Activated CD4-positive, alpha-beta T cell treated with anti-CD3 and anti-CD28 coated beads for 24 hours (primary cell): ENCODE results near the gene GPR156.
"Not testable (repeated sequence)": the region's sequence is repeated elsewhere in the genome, so short reads cannot be mapped to it uniquely, and the experiment has no call there.

Experiments
- DNase-seq, 2 donors: peaks; one replicate each; pipeline ENCODE4 v3.0.0-alpha.2; 2020; ENCODE audit warnings: low read depth in 2 of 2

GPR156 gene

GRCh38 chr3:120274739-120275167 lies 10.3 kb downstream of the GPR156 start:
- no peak for DNase-seq

- no peak for DNase-seq
Observed at GRCh38 chr3:120272286-120272685, 12.7 kb downstream of the GPR156 start.

GRCh38 chr3:120265989-120266388 lies 19.0 kb downstream of the GPR156 start:
- DNase-seq, result no peak

GRCh38 chr3:120264963-120265362 lies 20.1 kb downstream of the GPR156 start:
- DNase-seq, result no peak

GRCh38 chr3:120263792-120264191 lies 21.2 kb downstream of the GPR156 start:
- DNase-seq, result no peak

GRCh38 chr3:120258009-120258408 lies 27.0 kb downstream of the GPR156 start:
- no peak for DNase-seq

GRCh38 chr3:120245386-120245785 lies 39.6 kb downstream of the GPR156 start:
- DNase-seq, result no peak

GRCh38 chr3:120244834-120245225 lies 40.2 kb downstream of the GPR156 start:
- no peak for DNase-seq

GRCh38 chr3:120239644-120240043 lies 45.4 kb downstream of the GPR156 start:
- DNase-seq, result no peak

GRCh38 chr3:120227710-120228347 lies 57.2 kb downstream of the GPR156 start:
- no peak for DNase-seq

GRCh38 chr3:120224237-120224636 lies 60.8 kb downstream of the GPR156 start:
- no peak for DNase-seq

GRCh38 chr3:120218981-120219380 lies 66.0 kb downstream of the GPR156 start:
- no peak for DNase-seq

- not testable (repeated sequence) for DNase-seq
Observed at GRCh38 chr3:120216633-120217032, 68.4 kb downstream of the GPR156 start.

- no peak for DNase-seq
Observed at GRCh38 chr3:120214176-120214575, 70.8 kb downstream of the GPR156 start.

- no peak for DNase-seq
Observed at GRCh38 chr3:120212505-120212904, 72.5 kb downstream of the GPR156 start.

- no peak for DNase-seq
Observed at GRCh38 chr3:120209425-120209824, 75.6 kb downstream of the GPR156 start.

GRCh38 chr3:120204338-120204737 lies 80.7 kb downstream of the GPR156 start:
- DNase-seq, result no peak

GRCh38 chr3:120203621-120204020 lies 81.4 kb downstream of the GPR156 start:
- DNase-seq, result no peak

GRCh38 chr3:120203016-120203415 lies 82.0 kb downstream of the GPR156 start:
- DNase-seq, result no peak

GRCh38 chr3:120202363-120202762 lies 82.7 kb downstream of the GPR156 start:
- no peak for DNase-seq

- DNase-seq, result no peak
Observed at GRCh38 chr3:120200493-120201235, 84.4 kb downstream of the GPR156 start.

- no peak for DNase-seq
Observed at GRCh38 chr3:120198305-120198878, 86.6 kb downstream of the GPR156 start.

GRCh38 chr3:120196812-120197211 lies 88.2 kb downstream of the GPR156 start:
- no peak for DNase-seq
